ENCODE data around the gene KRTAP7-1.

The KRTAP7-1 gene

GRCh38 chr21:30779249-30779648 lies 50.3 kb downstream of the KRTAP7-1 start:
- TF ChIP-seq CTCF (IDR thresholded peaks at IDR 0.05; ENCODE audit: unreplicated experiment in 3 of 3): no peak
- H3K4me1 Mint-ChIP-seq: no peaks in the 10 kb centered on the region
- no peak overlapping the region for H3K27ac Mint-ChIP-seq
- no peak overlapping the region for H3K4me3 Mint-ChIP-seq
- H3K9me3 Mint-ChIP-seq: no peaks in the 10 kb centered on the region
- no peaks in the 10 kb centered on the region for H3K36me3 Mint-ChIP-seq (ENCODE audit: low read depth)
- H3K27me3 Mint-ChIP-seq (ENCODE audit: low read depth): no peaks in the 10 kb centered on the region
